Neural cell (in vitro differentiated cells): ENCODE results near the gene FAM167B.

Experiments
- CTCF ChIP-seq: fragments of 450-650 bp; IDR thresholded peaks from 2 replicates; pipeline ENCODE4 v1.5.1; 2014; ENCODE audit warnings: antibody characterized with exemption, mild to moderate bottlenecking, moderate library complexity; ENCODE audit not compliant: poor library complexity, severe bottlenecking
- EZH2 ChIP-seq: fragments of 200-600, 300-800 bp; shearing (Covaris generic), sonication (generic); IDR thresholded peaks from 2 replicates; pipeline ENCODE4 v1.6.1; 2014; ENCODE audit warnings: antibody characterized with exemption, low read length, borderline replicate concordance, mild to moderate bottlenecking; ENCODE audit not compliant: insufficient read depth, poor library complexity, severe bottlenecking
- SMC3 ChIP-seq: fragments of 450-650 bp; conservative IDR thresholded peaks from 2 replicates; pipeline ENCODE4 v1.6.1; 2014; ENCODE audit warnings: antibody characterized with exemption, mild to moderate bottlenecking, moderate library complexity; ENCODE audit not compliant: poor library complexity

- TF ChIP-seq EZH2 (no peak), CTCF (no peak), SMC3 (no peak)
Observed at GRCh38 chr1:32239337-32239736, 7.7 kb upstream of the FAM167B start.
